Measurements from ENCODE around the gene SART3.
"Not testable (repeated sequence)": the region's sequence is repeated elsewhere in the genome, so short reads cannot be mapped to it uniquely, and the experiment has no call there.

SART3 gene

DNA sequence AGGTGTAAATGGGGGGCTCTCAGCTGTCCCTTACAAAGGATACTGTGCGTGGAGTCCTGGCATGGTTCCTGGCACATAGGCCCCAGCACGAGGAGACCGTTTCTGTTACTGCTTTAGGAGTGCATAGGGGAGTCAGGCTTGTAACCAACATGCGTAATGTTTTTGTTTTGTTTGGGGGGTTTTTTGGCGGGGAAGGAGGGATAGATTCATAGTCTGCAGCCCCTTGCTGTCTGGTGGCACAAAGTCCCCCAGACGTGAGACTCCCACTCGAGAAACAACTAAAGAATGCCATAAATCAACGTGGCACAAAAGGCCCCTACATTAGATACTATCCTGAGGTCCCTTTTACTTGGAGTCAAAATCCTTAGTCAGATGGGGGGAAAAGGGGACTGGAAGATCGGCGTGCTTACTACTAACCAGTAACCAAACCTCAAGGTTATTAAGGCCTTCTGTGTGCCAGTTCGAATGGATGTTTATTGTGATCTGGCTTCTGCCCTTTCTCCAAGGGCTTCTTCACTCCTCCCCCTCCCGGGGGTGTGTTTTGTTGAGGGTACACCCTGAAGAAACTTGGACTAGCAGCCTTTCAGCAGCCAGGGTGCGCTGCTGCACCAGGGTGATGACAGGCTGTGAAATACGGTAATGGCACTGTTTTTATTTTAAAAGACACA lies 2.3 kb upstream of the SART3 start:
- peak; percentile 69 for DNase-seq

DNA sequence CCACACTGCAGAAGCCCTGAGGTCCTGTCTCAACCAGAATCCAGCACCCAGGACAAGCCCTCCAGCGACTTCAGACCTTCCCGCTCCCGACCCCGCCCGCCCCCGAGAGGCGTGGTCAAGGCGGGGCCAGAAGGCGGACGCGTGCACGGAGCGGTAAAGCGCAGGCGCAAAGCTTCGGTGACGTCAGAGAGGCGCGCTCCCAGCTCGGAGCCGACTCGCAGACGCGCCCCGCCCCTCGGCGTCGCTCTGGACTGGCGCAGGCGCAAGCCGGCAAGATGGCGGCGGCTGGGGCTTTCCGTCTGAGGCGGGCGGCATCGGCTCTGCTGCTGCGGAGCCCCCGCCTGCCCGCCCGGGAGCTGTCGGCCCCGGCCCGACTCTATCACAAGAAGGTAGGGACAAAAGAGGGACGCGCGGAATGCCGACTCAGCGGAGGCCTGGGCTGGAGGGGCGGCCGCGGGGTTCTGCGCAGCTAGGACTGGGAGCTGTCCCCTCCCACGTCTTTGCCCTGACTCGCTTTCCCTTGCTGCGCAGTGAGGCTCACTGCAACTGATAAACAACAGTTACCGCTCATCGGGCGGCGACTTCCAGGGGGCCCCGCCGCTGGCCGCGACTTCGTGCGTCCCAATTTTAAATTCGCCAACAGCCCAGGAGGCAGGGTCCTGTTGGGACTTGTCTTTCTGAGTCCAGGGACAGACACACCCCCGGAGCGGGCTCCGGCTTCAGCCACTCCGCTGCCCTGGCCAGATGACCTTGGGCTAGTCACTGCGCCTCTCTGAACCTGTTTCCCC lies 1.6 kb upstream of the SART3 start, which contains the start of gene ISCU:
Gene ISCU, plus strand, starts transcription at position 249 of the 788 bp plus-strand sequence. Its CDS starts 27 bp downstream, at position 276.
- DNase-seq, result peak; percentile 99

DNA sequence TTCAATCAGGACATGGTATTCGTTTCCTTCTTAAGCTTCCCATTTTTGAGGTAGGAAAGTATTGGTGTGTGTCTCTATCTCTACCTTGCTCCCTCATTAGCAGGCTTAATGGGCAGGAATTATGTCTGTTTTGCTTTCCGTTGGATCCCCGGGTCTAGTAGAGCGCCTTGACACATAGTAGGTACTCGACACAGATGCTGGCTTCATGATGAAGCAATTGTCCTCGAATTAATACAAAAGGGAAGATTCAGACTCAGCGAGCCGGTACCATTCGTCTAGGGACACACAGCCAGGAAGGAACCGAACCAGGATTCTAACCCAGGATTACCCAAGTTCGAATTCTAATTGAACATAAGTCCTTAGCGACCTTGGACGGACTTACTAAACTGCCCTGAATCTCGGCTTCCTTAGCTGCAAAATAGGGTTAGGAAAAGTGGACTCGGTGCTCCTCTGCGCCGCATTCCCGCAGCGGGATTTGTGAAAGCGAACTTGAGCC lies 927 bp upstream of the SART3 start:
- no peak for DNase-seq

DNA sequence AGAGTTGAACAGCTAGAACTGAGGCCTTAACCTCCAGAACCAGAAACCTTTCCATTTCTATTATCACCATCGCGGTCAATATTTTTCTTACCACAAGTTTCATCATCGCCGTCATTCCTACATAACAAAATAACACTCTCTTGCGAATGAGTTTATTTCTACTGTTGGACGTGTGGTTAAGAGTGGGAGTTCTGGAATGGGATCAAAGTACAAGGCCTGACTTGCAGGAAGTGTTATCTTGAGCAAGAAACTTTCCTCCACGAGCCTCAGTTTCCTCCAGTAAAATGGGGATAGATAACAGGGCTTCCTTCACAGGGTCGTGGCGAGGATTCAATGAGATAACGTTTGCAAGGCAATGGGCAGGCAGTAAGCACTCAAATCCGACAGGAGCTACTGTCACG lies 652 bp downstream of the SART3 start:
- DNase-seq, result no peak

DNA sequence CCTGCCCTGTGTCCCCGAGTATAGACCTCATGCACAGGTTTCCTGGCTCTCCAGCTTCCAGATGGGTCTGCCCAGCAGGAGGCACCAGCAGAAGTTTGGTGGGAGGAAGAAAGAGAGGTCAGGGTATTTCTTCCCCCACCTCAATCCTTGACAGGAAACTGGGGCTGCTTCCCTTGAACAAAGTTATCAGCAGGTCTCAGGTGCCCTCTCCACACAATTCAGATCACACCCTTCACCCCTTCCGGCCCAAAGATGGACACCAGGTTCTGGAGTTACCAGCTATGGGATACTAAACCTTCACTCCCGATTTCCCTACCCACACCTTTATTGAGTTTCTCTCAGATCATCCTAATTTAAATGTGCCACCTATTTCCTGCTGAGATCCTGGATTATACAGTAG lies 1.2 kb downstream of the SART3 start:
- no peak for DNase-seq

DNA sequence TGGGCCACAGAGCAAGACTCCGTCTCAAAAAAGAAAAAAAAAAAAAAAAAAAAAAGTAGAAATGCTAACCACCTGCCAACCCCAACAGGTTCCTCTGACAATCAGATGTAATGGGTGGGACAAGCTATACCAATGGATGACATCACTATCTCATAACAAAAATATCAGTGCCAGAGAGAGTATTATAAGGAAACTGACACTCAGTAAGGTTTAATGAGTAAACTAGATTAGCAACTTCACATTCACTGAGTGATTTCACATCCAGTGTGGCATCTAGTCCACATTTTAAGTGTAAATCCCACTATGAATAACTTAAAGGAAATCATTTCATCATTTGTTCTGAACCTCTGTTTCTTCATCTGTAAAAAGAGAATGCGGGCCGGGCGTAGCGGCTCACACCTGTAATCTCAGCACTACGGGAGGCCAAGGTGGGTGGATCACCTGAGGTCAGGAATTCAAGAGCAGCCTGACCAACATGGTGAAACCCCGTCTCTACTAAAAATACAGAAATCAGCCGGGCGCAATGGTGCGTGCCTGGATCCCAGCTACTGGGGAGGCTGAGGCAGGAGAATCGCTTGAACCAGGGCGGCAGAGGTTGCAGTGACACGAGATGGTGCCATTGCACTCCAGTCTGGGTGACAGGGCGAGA lies 1.8 kb downstream of the SART3 start:
- no peak for DNase-seq

DNA sequence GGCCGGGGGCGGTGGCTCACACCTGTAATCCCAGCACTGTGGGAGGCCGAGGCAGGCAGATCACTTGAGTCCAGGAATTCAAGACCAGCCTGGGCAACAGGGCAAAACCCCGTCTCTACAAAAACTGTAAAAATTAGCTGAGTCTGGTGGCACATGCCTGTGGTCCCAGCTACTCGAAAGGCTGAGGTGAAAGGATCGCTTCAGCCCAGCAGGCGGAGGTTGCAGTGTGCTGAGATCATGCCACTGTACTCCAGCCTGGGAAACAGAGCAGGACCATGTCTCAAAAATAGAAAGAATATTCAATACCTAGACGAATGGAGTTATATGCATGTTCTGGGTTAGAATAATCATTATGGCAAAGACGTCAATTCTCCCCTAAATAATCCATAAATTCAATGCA lies 5.6 kb downstream of the SART3 start:
- DNase-seq, result not testable (repeated sequence)

DNA sequence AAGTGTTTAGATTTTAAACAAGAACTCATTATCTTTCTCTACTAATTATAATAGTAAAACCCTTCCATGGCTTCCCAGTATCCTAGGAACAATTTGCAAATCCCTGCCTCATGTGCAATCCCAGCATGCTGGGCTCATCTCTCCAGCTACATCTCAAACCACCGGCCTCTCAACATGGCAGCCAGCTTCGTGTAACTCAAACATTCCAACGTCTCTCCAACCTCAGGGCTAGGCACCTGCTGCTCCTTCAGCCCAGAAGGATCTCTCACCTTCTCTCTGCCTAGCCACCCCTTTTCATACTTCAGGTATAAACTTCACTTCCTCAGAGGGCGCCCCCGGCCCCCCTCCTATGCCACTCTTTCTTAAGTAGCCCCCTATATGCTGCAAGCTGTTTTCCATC lies 7.2 kb downstream of the SART3 start:
- no peak for DNase-seq

DNA sequence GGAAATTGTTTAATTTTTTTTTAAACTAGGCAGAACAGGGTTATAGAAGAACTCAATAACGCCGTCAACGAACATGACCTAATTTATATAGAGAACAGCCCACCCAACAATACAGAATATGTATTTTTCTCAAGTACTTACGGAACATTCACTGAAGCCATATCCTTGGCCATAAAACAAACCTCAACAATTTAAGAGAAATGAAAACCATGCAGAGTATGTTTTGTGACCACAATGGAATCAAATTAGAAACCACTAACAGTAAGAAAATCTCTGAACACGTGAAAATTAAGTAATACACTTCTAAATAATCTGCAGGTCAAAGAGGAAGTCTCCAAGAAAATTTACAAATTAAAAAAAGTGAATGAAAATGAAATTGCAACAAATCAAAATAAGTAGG lies 9.4 kb downstream of the SART3 start:
- DNase-seq, result no peak

DNA sequence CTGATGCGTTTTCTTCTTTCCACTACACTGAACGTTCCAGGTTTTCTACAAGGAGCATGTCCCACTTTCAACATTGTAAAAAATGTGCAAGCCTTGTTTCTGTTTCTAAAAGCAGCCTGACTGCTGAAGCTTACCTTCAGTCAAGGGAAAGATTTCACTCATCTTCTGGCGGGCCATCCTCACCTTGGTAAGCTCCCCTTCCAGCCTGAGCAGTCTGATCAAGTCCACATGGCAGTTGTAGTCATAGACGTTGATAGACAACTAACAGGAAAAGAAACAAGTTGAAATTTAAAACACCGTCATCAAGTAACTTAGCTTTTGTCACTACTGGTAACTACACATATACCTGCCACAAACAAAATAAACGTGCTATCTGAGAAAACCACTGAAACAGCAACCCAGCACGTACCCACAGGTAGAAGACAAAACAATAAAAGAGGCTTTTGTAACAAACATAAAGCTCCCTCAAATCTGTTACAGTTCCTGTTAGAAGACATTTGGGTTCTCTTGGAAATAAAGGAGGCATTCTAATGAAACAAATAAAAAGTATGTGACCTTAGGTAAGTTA lies 11.9 kb downstream of the SART3 start:
- no peak for DNase-seq

DNA sequence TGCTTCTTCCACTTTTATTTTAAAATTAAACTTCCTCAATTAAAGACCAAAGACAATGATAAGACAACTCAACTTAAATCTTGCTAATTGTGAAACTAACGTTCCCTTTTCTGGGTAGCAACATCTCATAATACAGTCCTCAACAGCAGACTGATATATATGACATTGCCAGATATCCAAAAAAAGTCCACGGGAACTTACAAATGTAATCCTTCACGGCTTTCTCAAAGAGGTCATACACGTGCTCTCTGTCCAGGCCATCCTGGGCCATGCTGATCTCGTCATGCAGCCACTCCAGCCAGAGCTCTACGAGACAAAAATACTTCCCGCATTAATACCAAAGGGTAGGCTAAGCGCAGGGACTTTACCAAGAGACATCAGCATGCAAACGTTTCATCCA lies 13.3 kb downstream of the SART3 start:
- no peak for DNase-seq

DNA sequence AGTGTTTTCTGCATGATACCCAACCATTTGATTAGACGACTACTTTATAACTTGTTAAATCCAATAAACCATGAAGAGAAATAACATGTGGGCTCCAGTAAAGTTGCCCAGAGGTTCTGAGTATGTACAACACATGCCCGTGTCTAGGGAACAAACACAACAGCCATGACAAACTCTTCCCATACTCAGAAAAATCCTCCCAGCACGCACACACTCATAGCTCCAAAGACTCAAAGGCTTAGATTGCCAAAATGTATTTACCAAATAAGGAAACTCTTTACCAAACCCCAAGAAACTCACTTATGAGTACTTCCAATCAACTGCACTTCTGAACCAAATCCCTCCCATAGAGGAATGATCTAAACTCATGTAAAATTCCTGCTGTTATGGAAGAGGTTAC lies 17.3 kb downstream of the SART3 start:
- no peak for DNase-seq

DNA sequence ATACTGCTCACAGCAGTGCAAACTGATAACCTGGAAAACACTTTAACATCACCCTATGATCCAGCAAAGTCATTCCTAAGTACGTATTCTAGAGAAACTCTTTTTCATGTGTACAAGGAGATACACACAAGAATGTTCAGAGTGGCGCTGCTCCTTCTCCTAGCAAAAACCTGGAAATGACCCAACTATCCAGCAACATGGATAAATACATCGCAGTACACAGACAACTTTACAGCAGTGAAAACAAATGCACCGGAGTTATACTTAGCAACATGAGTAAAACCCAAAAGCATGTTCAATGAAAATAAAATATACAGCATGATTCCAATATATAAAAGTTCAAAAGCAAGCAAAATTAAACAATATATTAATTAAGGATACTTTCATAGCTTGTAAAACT lies 18.7 kb downstream of the SART3 start:
- DNase-seq, result no peak

DNA sequence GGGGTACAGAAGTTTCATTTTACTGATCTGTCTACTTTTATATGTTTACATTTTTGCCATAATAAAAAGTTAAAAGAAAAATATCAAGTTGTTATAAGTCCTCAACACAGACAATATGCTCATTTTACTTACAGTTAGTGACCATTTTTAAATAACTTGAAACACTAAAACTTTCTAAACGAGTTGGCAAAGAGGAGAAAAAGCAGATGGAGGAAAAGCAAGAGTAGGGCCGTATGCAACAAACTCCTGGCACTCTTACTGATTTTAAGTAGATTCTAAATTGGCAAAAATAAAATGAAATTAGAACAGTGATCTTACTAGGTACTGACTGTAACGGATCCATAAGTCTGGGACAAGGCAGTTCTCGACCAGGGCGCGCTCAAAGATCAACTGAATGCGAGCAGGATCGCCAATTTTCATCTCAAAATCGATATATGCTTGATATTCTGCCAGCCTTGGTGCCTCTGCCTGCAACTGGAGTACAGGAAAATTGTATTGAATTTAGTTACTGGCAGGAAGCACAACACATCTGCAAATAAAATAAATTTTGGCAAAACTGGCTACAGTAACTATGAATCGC lies 22.3 kb downstream of the SART3 start:
- no peak for DNase-seq

DNA sequence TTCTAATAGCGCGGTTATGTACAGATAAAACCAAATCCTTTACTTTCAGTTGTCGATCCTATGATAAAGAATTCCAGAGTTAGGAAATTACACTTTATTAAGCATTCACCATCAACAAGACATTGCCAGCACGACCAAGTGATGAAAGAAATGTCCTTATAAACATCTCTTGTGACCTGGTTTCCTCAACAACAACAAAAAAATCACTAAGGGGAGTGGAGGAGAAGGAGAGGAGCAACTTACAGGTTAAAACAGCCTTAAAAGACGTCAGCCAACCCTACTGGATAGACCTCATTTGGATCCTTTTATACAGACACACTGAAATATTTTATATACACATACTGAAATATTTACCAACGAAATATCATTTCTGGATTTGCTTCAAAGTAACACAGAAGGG lies 22.8 kb downstream of the SART3 start:
- no peak for DNase-seq

DNA sequence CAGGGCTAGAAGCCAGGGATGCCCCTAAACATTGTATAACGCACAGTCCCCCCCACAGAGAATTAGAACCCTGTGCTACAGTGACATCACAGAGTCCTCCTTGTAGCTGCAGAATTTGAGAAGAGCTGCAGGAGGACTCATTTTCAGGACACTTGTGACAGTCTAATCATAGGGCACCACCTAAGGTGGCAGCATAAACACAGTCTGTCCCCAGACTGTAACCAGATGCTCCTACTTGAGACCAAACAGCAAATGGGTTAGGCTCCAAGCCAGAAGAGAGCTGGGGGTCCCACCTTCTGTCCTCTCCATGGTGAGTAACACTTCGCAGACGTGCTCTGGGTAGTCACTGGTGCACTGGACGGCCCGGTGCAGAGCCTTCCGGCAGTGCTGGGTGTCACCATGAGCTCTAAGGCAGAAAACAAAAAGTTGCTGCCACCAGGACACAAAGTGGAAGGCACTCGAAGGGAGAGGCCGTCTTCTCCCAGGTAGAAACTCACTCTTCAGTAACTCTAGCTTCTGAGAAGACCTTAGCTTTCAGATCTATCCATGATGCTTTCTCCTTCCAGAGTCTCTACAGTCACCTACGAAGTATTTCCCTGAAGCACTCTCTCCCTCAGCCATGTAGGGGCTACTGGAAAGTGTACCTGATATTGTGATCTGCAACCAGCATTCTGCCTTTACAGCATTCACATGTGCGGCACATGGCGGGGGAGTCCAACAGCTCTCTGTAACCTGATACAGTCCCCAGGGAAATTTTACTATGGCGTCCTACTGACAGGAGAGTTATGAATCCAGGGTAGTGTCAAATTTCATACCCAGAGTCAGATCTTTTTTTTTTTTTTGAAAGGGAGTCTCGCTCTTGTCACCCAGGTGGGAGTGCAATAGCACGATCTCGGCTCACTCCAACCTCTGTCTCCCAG lies 28.8 kb downstream of the SART3 start:
- DNase-seq, result peak; percentile 92

DNA sequence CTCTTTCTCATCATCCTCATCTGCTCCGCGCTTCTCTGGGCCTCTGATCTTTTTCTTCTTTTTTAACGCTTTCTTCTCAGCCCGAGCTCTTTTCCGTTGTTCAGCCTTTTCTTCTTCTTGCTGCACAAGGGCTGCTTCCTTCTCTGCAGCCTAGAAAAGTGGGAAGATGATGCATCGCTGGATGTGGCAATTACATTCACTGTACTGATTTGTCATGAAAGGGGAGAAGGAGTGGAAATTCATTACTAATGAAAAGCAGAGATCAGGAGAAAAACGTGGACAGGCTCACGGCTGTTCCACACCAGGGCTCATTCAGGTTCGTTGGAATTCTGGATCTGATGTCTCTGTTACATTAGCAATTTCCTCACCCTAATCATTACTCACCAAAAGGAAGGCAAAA lies 30.8 kb downstream of the SART3 start:
- no peak for DNase-seq

DNA sequence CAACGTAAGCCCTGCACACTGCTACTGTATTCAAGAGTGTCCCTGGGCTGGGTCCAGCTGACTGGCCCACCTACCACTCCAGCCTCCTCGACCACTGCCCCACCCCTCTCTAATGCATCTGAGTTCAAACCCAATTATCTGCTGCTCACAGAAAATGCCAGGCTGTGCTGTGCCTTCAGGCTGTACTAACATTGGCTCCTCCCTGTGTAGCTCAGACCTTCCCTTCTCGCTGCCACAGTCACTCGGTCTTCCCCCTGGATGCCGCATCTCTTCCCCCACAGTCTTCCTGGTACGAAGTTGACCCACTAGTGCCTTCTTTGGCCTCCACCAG lies 33.8 kb downstream of the SART3 start:
- DNase-seq, result no peak

DNA sequence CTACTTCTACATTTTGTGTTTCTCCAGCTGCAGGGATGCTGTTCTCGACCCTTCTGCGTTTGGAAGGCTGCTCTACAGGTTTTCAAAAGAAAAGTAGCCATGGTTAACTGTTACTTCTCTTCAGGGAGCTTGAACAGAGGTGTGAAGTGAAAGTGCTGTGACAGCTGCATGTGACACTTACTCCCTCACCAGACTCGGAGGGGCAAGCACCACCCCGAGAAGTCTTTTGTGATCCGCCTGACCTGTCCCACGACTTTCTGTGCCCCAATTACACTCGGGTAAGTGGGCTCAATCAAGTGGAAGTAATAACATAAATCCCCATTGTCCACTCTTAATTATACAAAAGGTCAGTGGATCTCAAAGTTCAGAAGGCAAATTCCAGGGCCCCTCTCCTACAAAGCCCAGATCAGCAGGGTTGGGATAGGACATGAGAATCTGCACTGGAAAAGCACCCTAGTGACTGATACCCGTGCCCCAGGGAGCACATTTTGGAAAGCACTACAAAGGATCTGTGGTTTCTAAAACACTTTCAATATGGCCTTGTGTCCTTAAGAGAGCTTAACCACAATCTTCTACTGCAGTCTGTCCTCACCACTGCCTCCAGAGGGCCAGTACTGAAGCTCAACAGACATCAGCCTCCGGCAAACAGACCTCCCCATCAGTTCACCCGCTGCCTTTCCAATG lies 34.3 kb downstream of the SART3 start:
- DNase-seq, result peak; percentile 46

DNA sequence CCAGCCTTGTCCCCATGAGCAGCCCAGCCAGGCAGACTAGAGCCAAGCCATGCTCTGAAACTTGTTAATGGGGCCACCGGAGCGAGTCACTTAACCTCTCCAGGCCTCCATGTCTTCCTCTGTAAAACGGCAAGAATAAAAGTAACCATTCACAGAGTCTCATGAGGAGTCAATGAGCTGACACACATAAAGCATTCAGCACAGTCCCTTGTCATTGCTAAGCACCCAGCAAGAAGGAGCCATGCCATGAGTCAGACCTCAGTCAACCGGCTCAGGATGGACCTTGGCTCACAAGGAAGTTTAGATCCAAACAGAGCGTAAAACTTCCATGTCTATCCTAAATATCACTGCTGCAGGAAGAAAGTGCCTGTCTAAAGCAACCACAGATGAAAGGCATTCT lies 35.3 kb downstream of the SART3 start:
- no peak for DNase-seq

DNA sequence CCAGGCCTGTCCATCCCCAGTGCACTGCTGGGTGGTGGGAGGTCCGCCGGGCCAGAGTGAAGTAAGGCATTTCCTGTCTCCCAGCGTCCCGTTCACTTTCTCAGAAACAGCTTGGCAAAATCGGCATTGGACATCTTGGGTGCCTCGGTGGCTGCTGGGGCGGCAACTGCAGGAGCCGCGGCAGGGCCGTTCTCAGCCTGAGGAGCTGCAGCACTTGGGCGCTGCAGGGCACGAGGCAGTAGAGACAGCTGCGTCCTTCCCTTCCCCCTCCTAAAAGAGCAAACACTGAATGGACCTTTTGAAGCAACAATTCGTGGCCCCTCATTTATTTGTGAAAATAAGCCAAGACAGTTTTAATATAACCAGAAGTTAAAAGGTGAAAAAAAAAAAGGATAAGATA lies 37.6 kb downstream of the SART3 start:
- no peak for DNase-seq

DNA sequence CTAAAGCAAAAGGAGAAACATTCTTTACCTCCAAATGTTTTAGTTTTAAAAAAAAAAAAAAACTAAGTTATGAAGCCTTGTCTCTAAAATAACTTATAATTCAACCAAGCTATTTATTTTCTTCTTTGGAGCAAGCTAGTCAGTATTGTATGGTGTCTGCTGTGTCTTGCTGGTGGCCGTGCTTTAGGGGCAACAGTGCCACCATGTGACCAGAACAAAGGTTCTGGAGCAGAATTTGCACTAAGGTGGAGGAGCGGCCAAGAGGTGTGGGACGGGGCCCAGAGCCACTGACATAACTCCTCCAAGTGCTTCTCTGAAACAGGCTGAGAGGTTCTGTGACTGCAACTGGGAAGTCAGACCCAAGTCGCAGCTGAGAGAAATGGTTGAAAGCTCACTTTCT lies 41.4 kb downstream of the SART3 start:
- no peak for DNase-seq
